ENCODE data around the gene UCK1. TPM values are rescaled to one million over a fixed set of nuclear protein-coding genes. Genes with fewer than 3 reads are reported as not detected.

Gene UCK1
- total RNA-seq, 1 donor from 2014 or later: 30.4 TPM

DNA sequence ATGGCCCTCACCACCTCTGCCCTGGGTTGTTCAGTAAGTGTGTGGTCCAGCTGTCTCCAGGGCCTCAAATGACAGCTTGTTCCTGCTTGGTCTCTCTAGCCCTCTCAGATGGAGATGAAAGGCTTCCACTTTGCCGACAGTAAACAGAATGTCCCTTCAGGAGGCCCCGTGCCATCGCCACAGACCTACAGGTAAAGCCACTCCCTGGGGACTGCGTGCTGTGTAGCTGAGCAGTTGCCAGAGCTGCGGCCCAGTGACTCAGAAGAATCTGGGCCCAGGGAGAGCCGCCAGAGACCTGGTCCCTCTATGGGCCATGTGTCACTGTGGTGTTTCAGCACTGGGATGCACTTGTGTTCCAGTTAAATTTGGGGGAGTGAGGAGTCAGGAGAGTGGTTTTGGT lies 39.0 kb downstream of the UCK1 start:
- Mint-ChIP-seq H3K4me3 (no peak overlapping the region), H3K36me3 (ENCODE audit: low read depth) (peaks cover 95% of the 10 kb centered on the region), H3K4me1 (no peaks in the 10 kb centered on the region), H3K27ac (no peak overlapping the region), H3K27me3 (no peaks in the 10 kb centered on the region), H3K9me3 (no peaks in the 10 kb centered on the region)
- POLR2A ChIA-PET: interaction anchor here (0.6 kb wide), 1 partner anchor 123 kb away, joined by 6 read pairs; no protein-coding TSS in a partner anchor
- ATAC-seq (ENCODE audit: low read depth) (no peak), DNase-seq (no peak)
- TF ChIP-seq, protein P1, sequence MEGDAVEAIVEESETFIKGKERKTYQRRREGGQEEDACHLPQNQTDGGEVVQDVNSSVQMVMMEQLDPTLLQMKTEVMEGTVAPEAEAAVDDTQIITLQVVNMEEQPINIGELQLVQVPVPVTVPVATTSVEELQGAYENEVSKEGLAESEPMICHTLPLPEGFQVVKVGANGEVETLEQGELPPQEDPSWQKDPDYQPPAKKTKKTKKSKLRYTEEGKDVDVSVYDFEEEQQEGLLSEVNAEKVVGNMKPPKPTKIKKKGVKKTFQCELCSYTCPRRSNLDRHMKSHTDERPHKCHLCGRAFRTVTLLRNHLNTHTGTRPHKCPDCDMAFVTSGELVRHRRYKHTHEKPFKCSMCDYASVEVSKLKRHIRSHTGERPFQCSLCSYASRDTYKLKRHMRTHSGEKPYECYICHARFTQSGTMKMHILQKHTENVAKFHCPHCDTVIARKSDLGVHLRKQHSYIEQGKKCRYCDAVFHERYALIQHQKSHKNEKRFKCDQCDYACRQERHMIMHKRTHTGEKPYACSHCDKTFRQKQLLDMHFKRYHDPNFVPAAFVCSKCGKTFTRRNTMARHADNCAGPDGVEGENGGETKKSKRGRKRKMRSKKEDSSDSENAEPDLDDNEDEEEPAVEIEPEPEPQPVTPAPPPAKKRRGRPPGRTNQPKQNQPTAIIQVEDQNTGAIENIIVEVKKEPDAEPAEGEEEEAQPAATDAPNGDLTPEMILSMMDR (IDR thresholded peaks at IDR 0.05): no peak
- intact Hi-C loops (cut with micrococcal nuclease): no loop called here
- CTCF ChIA-PET: no interaction called here

DNA sequence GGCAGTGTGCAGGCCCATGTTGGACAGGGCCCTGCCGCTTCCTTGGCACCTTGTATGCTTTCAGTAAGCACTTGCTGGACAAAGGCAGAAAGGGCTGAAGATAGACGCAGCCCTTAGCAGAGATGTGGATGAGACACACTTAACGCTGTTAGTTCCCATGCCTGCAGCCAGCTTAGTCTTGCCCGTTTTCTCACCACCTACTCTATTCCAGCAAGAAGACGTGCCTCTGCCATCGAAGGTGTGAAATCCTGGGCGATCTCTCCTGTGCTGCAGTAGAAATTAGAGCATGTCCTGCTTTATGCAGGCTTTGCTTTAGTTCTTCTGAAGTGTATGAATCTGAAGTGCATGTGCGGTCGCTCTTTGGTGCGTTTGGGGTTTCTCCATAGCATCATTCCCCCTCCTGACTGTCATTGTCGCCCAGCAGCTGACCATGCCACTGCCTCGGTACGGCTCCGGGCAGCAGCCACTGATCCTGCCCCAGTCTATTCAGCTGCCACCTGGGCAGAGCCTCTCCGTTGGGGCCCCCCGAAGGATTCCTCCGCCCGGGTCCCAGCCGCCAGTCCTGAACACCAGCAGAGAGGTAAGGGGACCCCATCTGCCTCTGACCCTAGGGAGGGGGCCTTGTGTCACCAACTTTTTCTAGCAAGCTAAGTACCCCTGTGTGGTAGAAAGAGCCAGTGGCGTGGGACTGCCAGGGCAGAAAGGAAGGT lies 39.9 kb downstream of the UCK1 start:
- H3K27ac Mint-ChIP-seq: no peak overlapping the region
- peaks cover 98% of the 10 kb centered on the region for H3K36me3 Mint-ChIP-seq (ENCODE audit: low read depth)
- H3K9me3 Mint-ChIP-seq: no peaks in the 10 kb centered on the region
- intact Hi-C loops (cut with micrococcal nuclease): no loop called here
- POLR2A ChIA-PET: no interaction called here
- TF ChIP-seq, protein P1 (IDR thresholded peaks at IDR 0.05): no peak
- ATAC-seq (ENCODE audit: low read depth): no peak
- no peak for DNase-seq
- H3K27me3 Mint-ChIP-seq: no peaks in the 10 kb centered on the region
- no peak overlapping the region for H3K4me3 Mint-ChIP-seq
- CTCF ChIA-PET: no interaction called here
- H3K4me1 Mint-ChIP-seq: no peaks in the 10 kb centered on the region

GRCh38 chr9:131490514-131490913 lies 40.5 kb downstream of the UCK1 start:
- Mint-ChIP-seq H3K9me3 (no peaks in the 10 kb centered on the region), H3K27me3 (no peaks in the 10 kb centered on the region), H3K36me3 (ENCODE audit: low read depth) (peaks cover 98% of the 10 kb centered on the region), H3K27ac (no peak overlapping the region), H3K4me1 (no peaks in the 10 kb centered on the region), H3K4me3 (no peak overlapping the region)
- intact Hi-C loops (cut with micrococcal nuclease): no loop called here
- POLR2A ChIA-PET: no interaction called here
- no peak for ATAC-seq (ENCODE audit: low read depth)
- DNase-seq: no peak
- TF ChIP-seq, protein P1 (IDR thresholded peaks at IDR 0.05): no peak
- CTCF ChIA-PET: no interaction called here

- CTCF ChIA-PET: no interaction called here
- POLR2A ChIA-PET: no interaction called here
- TF ChIP-seq, protein P1 (IDR thresholded peaks at IDR 0.05): no peak
- Mint-ChIP-seq H3K27me3 (no peaks in the 10 kb centered on the region), H3K9me3 (no peaks in the 10 kb centered on the region), H3K36me3 (ENCODE audit: low read depth) (peaks cover 100% of the 10 kb centered on the region), H3K27ac (no peak overlapping the region), H3K4me3 (no peak overlapping the region), H3K4me1 (no peaks in the 10 kb centered on the region)
- ATAC-seq (ENCODE audit: low read depth) (no peak), DNase-seq (no peak)
- intact Hi-C loops (cut with micrococcal nuclease): no loop called here
Observed at GRCh38 chr9:131487621-131488031, 43.4 kb downstream of the UCK1 start.

- Mint-ChIP-seq H3K36me3 (ENCODE audit: low read depth) (peaks cover 100% of the 10 kb centered on the region), H3K27me3 (no peaks in the 10 kb centered on the region), H3K4me1 (no peaks in the 10 kb centered on the region), H3K4me3 (no peak overlapping the region), H3K9me3 (no peaks in the 10 kb centered on the region), H3K27ac (no peak overlapping the region)
- TF ChIP-seq, protein P1 (IDR thresholded peaks at IDR 0.05): no peak
- intact Hi-C loops (cut with micrococcal nuclease): no loop called here
- ATAC-seq (ENCODE audit: low read depth) (no peak), DNase-seq (no peak)
- CTCF ChIA-PET: no interaction called here
- POLR2A ChIA-PET: no interaction called here
Observed at GRCh38 chr9:131487001-131487400, 44.1 kb downstream of the UCK1 start.
